ENCODE measurements around the gene GBX1.

Gene GBX1

GRCh38 chr7:151116603-151117440, 50.7 kb downstream of the GBX1 start:
- no peaks in the 10 kb centered on the region for H3F3A ChIP-seq (ENCODE audit: insufficient read depth)
- H3K9ac ChIP-seq (ENCODE audit: low read length), result peak overlapping the region; percentile 11; the same call in 1 of the 2 replicates
- peak overlapping the region; percentile 32 for H2AFZ ChIP-seq (ENCODE audit: low read depth, low read length, severe bottlenecking)
- H4K20me1 ChIP-seq (ENCODE audit: low read depth, low read length), result no peaks in the 10 kb centered on the region
- peak overlapping the region; percentile 31 for H3K4me2 ChIP-seq (ENCODE audit: low read depth, low read length, poor library complexity, severe bottlenecking)
- TF ChIP-seq CTCF (IDR thresholded peaks at IDR 0.05; ENCODE audit: insufficient read depth, low read length, poor library complexity, severe bottlenecking) (no peak), EZH2phosphoT487 (conservative IDR thresholded peaks at IDR 0.05; ENCODE audit: low read length) (no peak)
- no peaks in the 10 kb centered on the region for H3K9me2 ChIP-seq (replicated peaks; ENCODE audit: insufficient read depth, low read length)
- no peaks in the 10 kb centered on the region for H3K9me3 ChIP-seq (ENCODE audit: insufficient read depth, low read length)
- no peak overlapping the region for H3K27ac ChIP-seq (ENCODE audit: low read depth, low read length)
- no peaks in the 10 kb centered on the region for H3K36me3 ChIP-seq (ENCODE audit: low read length)
- H3K27me3 ChIP-seq (ENCODE audit: low read length), result no peaks in the 10 kb centered on the region
- no peaks in the 10 kb centered on the region for H3K79me2 ChIP-seq (ENCODE audit: insufficient read depth, low read length)
- H3K4me3 ChIP-seq (ENCODE audit: insufficient read depth, low read length, poor library complexity, severe bottlenecking), result no peak overlapping the region

GRCh38 chr7:151115836-151116418, 51.6 kb downstream of the GBX1 start:
- H3F3A ChIP-seq (ENCODE audit: insufficient read depth), result no peaks in the 10 kb centered on the region
- no peak overlapping the region for H3K4me2 ChIP-seq (ENCODE audit: low read depth, low read length, poor library complexity, severe bottlenecking)
- H2AFZ ChIP-seq (ENCODE audit: low read depth, low read length, severe bottlenecking), result no peak overlapping the region
- H3K9me3 ChIP-seq (ENCODE audit: insufficient read depth, low read length), result no peaks in the 10 kb centered on the region
- H3K4me3 ChIP-seq (ENCODE audit: insufficient read depth, low read length, poor library complexity, severe bottlenecking), result no peak overlapping the region
- no peak for TF ChIP-seq CTCF (IDR thresholded peaks at IDR 0.05; ENCODE audit: insufficient read depth, low read length, poor library complexity, severe bottlenecking)
- TF ChIP-seq EZH2phosphoT487 (conservative IDR thresholded peaks at IDR 0.05; ENCODE audit: low read length), result no peak
- H3K36me3 ChIP-seq (ENCODE audit: low read length), result no peaks in the 10 kb centered on the region
- no peaks in the 10 kb centered on the region for H3K27me3 ChIP-seq (ENCODE audit: low read length)
- H3K27ac ChIP-seq (ENCODE audit: low read depth, low read length), result no peak overlapping the region
- H3K79me2 ChIP-seq (ENCODE audit: insufficient read depth, low read length), result no peaks in the 10 kb centered on the region
- H4K20me1 ChIP-seq (ENCODE audit: low read depth, low read length), result no peaks in the 10 kb centered on the region
- H3K9me2 ChIP-seq (replicated peaks; ENCODE audit: insufficient read depth, low read length), result no peaks in the 10 kb centered on the region
- H3K9ac ChIP-seq (ENCODE audit: low read length), result no peak overlapping the region

- no peaks in the 10 kb centered on the region for H3K27me3 ChIP-seq (ENCODE audit: low read length)
- no peaks in the 10 kb centered on the region for H3K9me2 ChIP-seq (replicated peaks; ENCODE audit: insufficient read depth, low read length)
- H2AFZ ChIP-seq (ENCODE audit: low read depth, low read length, severe bottlenecking), result no peak overlapping the region
- H3K9ac ChIP-seq (ENCODE audit: low read length), result no peak overlapping the region
- no peaks in the 10 kb centered on the region for H3K79me2 ChIP-seq (ENCODE audit: insufficient read depth, low read length)
- no peak overlapping the region for H3K27ac ChIP-seq (ENCODE audit: low read depth, low read length)
- H3K4me3 ChIP-seq (ENCODE audit: insufficient read depth, low read length, poor library complexity, severe bottlenecking), result no peak overlapping the region
- TF ChIP-seq EZH2phosphoT487 (conservative IDR thresholded peaks at IDR 0.05; ENCODE audit: low read length), result no peak
- TF ChIP-seq CTCF (IDR thresholded peaks at IDR 0.05; ENCODE audit: insufficient read depth, low read length, poor library complexity, severe bottlenecking), result no peak
- no peaks in the 10 kb centered on the region for H3F3A ChIP-seq (ENCODE audit: insufficient read depth)
- H3K36me3 ChIP-seq (ENCODE audit: low read length), result no peaks in the 10 kb centered on the region
- H3K4me2 ChIP-seq (ENCODE audit: low read depth, low read length, poor library complexity, severe bottlenecking), result no peak overlapping the region
- no peaks in the 10 kb centered on the region for H4K20me1 ChIP-seq (ENCODE audit: low read depth, low read length)
- H3K9me3 ChIP-seq (ENCODE audit: insufficient read depth, low read length), result no peaks in the 10 kb centered on the region
Observed at GRCh38 chr7:151115121-151115835, 52.2 kb downstream of the GBX1 start.

All from SU-DHL-6 (cell line).